Thoracic aorta (tissue), 2 donors: ENCODE data around the gene KRT5. TPM values are rescaled to one million over a fixed set of nuclear protein-coding genes. Genes with fewer than 3 reads are reported as not detected.

ENCODE experiments used
- ATAC-seq: fragments of 150-250 bp; one replicate; pipeline ENCODE4 v1.8.0; 2017; ENCODE audit warnings: low read depth; ENCODE audit not compliant: insufficient number of reproducible peaks, low FRiP score
- DNase-seq: peaks from one replicate; pipeline ENCODE4 v3.0.0-alpha.2; 2020; ENCODE audit warnings: low spot score
- H3K27ac ChIP-seq, 2 donors: fragments of 200-600 bp; sonication (generic); 1 replicate in 1 of 2; 2 replicates in 1 of 2; pipeline ENCODE4 v1.5.1; 2016; ENCODE audit warnings: mild to moderate bottlenecking in 2 of 2, moderate library complexity in 2 of 2
- H3K27me3 ChIP-seq: fragments of 200-600 bp; sonication (generic); replicated peaks from 2 replicates; pipeline ENCODE4 v1.6.0; 2016; ENCODE audit warnings: mild to moderate bottlenecking; ENCODE audit not compliant: insufficient read depth
- H3K36me3 ChIP-seq: fragments of 200-600 bp; sonication (generic); one replicate; pipeline ENCODE4 v1.5.1; 2016
- H3K4me1 ChIP-seq, 2 donors: fragments of 200-600 bp; sonication (generic); 1 replicate in 1 of 2; 2 replicates in 1 of 2; pipeline versions ENCODE4 v1.5.1 to v1.6.0; 2016; ENCODE audit warnings: low read depth in 2 of 2, mild to moderate bottlenecking in 1 of 2; ENCODE audit not compliant: control insufficient read depth in 1 of 2
- H3K4me3 ChIP-seq: fragments of 200-600 bp; sonication (generic); 2 replicates; pipeline ENCODE4 v1.5.1; 2016; ENCODE audit warnings: mild to moderate bottlenecking
- H3K9me3 ChIP-seq: fragments of 200-600 bp; sonication (generic); 2 replicates; pipeline ENCODE4 v1.5.1; 2016
- total RNA-seq, 2 donors: library from RNA; depleted of rRNA; stranded (reverse); fragments of >200 nt; gene quantifications; one replicate each; pipeline versions ENCODE4 v1.1.0 to v1.2.3, GENCODE V29; 2016
- TF ChIP-seq, protein P1 (sequence below): fragments of 200-600 bp; sonication (generic); IDR thresholded peaks from one replicate; pipeline ENCODE4 v1.5.1; 2019; ENCODE audit warnings: antibody characterized with exemption

KRT5 gene
- total RNA-seq, 2 donors from 2014 or later = 7.6 TPM; not detected in 1

DNA sequence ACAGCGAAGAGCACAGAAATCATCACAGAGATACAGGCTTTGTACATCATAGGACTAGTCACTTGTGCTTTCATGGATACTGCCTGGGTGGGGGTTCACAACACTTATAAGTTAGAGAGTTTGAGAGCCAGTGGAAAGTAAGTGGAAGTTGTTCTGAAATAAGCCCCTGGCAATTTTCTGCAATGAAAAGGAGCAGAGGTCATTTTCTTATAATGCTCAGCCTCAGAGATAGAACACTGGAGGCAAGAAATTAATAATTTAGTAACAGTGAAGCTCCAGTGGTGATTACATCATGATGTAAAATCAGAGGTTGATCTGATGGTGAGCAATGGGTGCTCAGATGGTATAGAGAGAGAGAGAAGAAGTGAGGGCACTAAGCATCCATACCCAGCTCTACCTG, 33.0 kb downstream of the KRT5 start:
- H3K9me3 ChIP-seq = no peaks in the 10 kb centered on the region
- DNase-seq (no peak), ATAC-seq (no peak)
- H3K4me3 ChIP-seq = no peak overlapping the region
- H3K27me3 ChIP-seq = no peaks in the 10 kb centered on the region
- no peak overlapping the region for H3K27ac ChIP-seq
- no peaks in the 10 kb centered on the region for H3K4me1 ChIP-seq
- TF ChIP-seq, protein P1, sequence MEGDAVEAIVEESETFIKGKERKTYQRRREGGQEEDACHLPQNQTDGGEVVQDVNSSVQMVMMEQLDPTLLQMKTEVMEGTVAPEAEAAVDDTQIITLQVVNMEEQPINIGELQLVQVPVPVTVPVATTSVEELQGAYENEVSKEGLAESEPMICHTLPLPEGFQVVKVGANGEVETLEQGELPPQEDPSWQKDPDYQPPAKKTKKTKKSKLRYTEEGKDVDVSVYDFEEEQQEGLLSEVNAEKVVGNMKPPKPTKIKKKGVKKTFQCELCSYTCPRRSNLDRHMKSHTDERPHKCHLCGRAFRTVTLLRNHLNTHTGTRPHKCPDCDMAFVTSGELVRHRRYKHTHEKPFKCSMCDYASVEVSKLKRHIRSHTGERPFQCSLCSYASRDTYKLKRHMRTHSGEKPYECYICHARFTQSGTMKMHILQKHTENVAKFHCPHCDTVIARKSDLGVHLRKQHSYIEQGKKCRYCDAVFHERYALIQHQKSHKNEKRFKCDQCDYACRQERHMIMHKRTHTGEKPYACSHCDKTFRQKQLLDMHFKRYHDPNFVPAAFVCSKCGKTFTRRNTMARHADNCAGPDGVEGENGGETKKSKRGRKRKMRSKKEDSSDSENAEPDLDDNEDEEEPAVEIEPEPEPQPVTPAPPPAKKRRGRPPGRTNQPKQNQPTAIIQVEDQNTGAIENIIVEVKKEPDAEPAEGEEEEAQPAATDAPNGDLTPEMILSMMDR = no peak
- H3K36me3 ChIP-seq = no peaks in the 10 kb centered on the region

DNA sequence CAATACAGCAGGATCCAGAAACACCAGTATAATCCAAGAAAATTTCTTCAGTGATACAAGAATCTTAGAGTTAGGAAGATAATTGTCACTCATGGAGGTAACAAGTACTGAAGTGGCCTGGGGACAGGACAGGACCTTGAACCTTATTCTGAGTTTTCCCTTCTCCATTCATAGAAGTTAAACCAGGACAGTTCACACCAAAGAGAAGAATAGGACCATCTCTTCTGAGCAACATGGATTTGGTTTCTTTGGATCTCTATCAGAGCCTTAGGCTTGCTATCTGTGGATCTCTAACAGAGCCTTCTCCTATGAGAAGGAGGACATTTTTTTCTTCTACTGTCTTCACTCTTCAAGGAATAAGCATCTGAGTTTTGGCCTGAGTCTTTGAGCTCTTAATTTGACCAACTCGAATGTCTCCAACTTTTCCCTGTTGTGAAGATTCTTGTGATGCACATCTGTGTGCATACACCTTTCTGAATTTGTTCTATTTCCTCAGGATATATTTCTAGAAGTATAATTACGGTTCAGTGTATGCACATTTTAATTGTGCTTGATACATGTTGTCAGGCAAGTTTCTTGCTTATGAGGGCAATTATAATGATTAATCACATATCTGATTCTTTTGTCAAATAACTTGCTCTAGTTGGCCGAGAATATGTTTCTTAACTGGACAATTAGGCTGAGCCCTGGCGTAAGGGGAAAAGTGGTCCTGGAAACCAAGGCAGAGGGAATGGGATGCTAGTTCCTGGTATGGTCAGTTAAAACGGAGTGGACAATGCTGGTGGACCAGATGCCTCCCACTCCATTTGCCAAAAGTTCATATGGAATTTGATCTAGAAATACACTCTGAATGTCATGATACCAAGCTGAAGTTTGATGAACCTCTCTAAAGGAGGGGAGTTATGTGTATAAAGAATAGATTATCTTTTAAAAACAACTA, 33.8 kb downstream of the KRT5 start:
- no peak for ATAC-seq
- Histone ChIP-seq H3K27me3 (no peaks in the 10 kb centered on the region), H3K9me3 (no peaks in the 10 kb centered on the region), H3K27ac (no peak overlapping the region), H3K4me3 (no peak overlapping the region), H3K4me1 (no peaks in the 10 kb centered on the region), H3K36me3 (no peaks in the 10 kb centered on the region)
- no peak for DNase-seq
- TF ChIP-seq, protein P1 = no peak

DNA sequence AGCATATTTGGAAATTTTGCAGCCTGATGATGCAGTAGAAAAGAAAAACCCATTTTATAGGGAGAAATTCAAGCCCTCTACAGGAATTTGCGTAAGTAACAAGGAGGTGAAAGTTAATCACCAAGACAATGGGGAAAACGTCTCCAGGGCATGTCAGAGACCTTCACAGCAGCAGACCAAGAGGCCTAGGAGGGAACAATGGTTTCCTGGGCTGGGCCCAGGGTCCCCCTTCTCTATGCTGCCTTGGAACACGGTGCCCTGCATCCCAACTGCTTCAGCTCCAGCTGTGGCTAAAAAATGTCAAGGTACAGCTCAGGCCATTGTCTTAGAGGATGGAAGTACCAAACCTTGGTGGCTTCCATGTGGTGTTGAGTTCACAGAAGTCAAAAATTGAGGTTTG, 40.1 kb downstream of the KRT5 start:
- no peaks in the 10 kb centered on the region for H3K36me3 ChIP-seq
- no peak overlapping the region for H3K27ac ChIP-seq
- TF ChIP-seq, protein P1 = no peak
- H3K27me3 ChIP-seq = no peaks in the 10 kb centered on the region
- no peak overlapping the region for H3K4me3 ChIP-seq
- H3K4me1 ChIP-seq = no peaks in the 10 kb centered on the region
- DNase-seq = no peak
- no peak for ATAC-seq
- no peaks in the 10 kb centered on the region for H3K9me3 ChIP-seq

DNA sequence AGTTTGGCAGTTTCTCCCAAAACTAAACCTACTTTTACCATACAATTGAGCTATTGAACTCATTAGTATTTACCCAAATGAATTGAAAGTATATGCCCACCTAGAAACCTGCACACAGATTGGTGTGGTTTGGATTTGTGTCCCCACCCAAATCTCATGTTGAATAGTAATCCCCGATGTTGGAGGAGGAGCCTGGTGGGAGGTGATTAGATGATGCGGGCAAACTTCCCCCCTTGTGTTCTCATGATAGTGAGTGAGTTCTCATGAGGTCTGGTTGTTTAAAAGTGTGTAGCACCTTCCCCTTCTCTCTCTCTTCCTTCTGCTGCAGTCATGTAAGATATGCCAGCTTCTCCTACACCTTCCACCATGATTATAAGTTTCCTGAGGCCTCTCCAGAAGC, 42.5 kb downstream of the KRT5 start:
- H3K4me1 ChIP-seq = no peaks in the 10 kb centered on the region
- no peak overlapping the region for H3K27ac ChIP-seq
- TF ChIP-seq, protein P1 = no peak
- no peaks in the 10 kb centered on the region for H3K27me3 ChIP-seq
- ATAC-seq (no peak), DNase-seq (no peak)
- no peaks in the 10 kb centered on the region for H3K9me3 ChIP-seq
- H3K36me3 ChIP-seq = no peaks in the 10 kb centered on the region
- no peak overlapping the region for H3K4me3 ChIP-seq

DNA sequence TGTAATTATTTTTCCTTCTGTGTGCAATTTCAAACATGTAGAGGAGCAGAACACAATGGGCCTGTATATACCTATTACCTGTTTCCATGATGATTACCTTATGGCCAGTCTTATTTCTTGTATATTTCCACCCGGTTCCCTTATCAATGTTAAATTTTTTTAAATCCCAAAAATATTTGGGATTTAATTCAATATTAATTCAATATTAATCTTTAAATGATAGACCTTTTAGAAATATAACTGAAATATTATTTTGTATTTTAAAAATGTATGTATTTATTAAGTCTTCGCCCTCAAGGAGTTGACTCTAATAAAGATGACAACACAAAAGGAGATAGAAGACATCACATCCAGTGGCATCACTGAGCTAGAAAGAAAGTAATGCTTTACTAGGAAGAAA, 46.0 kb downstream of the KRT5 start:
- DNase-seq (no peak), ATAC-seq (no peak)
- H3K4me3 ChIP-seq = no peak overlapping the region
- H3K36me3 ChIP-seq = no peaks in the 10 kb centered on the region
- H3K4me1 ChIP-seq = no peaks in the 10 kb centered on the region
- H3K27ac ChIP-seq = no peak overlapping the region
- no peaks in the 10 kb centered on the region for H3K27me3 ChIP-seq
- no peaks in the 10 kb centered on the region for H3K9me3 ChIP-seq
- TF ChIP-seq, protein P1 = no peak
